DMS53 treated with DMSO at 0.1 percent for 48 hours (cell line): Measurements from ENCODE around the gene CD8A.
A peak's percentile ranks its signal among the peaks of the same experiment; 100 is the strongest.
"Not testable (repeated sequence)": the region's sequence is repeated elsewhere in the genome, so short reads cannot be mapped to it uniquely, and the experiment has no call there.

Experiments used
- DNase-seq: peaks from one replicate; lab custom pipeline; 2025; ENCODE audit not compliant: unreplicated experiment; lab: John Stamatoyannopoulos, UW

The CD8A gene

DNA sequence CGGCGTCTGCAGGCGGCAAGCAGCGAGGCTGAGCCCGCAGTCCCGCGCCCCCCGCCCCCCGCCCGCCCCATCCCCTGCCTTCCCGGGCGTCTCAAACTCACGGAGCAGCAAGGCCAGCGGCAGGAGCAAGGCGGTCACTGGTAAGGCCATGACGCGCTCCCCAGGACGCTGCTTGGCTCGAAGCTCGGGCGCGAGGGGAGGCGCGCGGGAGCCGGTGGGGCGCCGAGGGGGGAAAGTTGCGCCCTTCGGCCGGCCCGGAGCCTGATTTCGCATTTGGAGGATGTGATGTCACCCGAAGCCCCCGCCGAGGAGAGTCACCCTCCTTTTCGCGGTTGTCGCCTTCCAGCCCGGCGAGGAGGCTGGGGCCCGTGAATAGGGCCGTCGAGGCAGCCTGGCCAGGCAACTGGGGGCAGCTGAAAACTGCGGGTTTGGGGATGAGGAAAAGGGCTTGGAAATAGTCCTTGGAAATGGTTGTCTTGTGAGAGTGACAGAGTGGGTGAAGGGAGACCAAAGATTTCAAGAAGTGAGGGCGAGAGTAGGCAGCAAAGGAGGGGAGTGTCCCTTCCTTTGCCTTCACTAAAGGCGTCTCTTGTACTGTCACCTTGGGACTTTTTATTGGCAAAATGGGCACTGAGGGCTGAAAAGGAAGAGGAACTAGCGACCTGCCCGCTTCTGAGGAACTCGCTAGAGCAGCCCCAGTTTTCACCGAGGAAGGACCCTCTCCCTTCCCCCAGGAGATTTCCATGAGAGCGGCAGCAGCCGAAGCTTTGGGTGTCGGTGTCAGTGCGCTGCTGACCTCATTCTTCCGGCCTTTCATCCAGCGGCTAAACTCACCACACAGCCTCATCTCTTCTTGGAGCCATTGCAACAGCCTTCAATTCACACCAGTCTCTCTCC, at the start of gene CD8A:
TSS of gene CD8A (minus strand) at position 238 of the 897 bp plus-strand sequence. CDS start at position 150, 88 bp downstream.
- DNase-seq = peak; percentile 32

DNA sequence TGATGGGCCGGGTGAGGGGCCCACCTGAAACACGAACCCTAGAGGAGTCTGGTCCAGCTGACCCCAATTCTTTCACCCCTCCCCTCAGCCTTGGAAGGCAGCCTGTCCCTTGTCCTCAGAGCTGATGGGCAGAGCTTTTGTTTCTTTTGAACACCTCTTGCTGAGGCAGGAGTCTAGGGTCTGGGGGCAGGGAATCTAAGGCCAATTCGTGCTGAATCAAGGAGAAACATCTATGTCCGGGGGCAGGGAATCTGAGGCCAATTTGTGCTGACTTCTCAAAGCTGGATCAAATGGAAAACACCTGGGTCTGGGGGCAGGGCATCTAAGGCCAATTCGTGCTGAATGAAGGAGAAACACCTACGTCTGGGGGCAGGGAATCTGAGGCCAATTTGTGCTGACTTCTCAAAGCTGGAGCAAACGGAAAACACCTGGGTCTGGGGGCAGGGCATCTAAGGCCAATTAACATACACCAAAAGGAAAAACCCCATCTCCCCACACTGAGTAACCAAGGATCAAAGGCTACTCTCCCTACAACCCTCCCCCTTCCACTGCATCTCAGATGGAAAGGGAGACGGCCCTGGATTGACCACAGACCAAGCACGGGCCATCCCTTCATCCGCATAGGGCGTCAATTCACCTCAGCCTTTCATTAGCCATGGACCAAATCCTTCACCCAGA, 49.3 kb upstream of the CD8A start:
- not testable (repeated sequence) for DNase-seq

DNA sequence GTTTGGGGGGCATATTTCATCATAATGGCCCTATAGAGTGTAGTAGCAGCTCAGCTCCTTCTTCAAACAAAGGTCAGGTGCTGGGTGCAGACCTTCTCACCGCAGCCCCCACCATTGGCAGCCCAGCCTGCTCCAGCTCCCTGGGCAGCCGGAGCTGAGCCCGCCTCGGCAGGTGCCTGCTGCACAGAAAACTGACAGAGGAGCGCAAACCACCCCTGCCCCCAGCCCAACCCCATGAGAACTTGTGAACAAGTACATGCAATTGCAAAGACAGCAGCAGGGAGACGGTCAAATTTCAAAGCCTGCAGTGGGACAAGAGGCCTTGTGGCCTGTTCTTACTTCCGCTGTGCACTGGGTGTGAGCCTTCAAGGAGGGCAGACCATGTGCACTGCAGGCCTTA, 48.7 kb upstream of the CD8A start:
- not testable (repeated sequence) for DNase-seq

DNA sequence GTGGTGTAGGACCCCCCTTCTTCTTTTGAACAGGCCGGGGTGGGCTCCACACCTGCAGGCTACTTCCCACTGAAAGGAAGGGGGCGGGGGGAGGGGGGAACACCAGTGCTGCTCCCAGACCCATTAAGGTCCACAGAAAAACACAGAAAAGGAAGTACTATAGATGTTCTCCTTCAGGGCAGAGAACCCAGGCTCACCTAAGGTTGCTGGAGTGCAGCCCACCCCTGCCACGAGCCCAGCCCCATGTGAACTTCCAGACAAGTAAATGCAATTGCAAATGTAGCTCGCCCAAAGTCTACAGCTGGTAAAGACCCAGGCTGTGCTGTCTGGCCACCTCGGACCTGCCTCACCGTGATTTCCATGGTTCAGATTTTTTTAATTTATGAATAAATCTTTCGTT, 47.0 kb upstream of the CD8A start:
- DNase-seq = not testable (repeated sequence)

DNA sequence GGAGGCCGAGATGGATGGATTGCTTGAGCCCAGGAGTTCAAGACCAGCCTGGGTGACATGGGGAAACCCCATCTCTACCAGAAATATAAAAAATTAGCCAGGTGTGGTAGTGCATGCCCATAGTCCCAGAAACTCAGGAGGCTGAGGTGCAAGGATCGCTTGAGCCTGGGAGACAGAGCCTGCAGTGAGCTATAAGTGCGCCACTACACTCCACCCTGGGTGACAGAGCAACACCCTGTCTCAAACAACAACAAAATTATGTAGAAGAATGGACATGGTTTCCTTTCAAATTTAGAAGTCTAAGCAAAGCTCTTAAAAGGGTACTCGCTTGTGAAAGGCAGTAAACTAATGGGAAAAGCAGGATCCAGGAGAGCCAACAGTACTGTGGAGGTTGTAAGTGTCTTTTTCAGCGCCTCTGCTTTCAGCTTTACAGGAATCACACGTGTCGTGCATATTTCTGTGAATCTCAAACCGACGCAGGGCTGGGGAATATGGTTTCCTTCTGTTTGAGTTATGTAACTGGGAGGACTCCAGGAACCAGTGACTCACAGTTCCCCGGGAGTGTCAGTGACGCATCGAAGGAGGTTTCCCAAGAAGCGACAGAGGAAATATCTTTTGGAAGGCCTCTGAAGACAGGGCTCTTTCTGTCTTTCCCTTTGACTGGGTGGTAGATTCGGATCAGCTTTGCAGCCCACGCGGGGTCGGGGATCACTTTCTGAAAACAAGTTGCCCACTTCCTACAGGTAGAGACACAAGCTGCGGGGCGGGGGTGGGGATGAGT, 46.4 kb upstream of the CD8A start:
- DNase-seq = not testable (repeated sequence)

DNA sequence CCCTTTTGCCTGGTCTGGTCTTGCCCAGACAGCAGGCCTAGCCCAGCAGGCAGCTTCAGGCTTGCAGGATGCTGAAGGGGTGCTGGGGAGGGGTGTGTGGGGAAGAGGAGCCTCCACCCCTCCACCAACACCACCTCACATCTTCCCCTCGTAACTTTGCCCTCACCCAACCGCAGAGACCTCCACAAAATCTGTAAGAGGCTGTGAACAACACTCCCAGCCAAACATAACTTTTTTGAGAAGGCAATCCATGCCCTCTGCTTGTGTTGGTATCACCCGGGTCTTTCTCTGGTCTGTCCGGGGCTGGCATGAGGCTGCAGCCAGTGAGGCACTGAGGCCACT, 44.8 kb upstream of the CD8A start:
- not testable (repeated sequence) for DNase-seq

DNA sequence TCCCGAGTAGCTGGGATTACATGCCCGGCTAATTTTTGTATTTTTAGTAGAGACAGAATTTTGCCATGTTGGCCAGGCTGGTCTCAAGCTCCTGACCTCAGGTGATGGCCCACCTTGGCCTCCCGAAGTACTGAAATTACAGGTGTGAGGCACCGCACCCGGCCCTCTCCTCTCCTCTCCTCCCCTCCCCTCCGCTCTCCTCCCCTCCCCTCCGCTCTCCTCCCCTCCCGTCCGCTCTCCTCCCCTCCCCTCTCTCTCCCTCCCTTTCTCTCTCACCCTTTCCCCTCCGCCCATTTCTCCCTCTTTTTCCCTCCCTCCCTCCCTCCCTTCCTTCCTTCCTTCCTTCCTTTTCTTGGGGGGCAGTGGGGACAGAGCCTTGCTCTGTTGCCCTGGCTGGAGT, 42.6 kb upstream of the CD8A start:
- DNase-seq = no peak

DNA sequence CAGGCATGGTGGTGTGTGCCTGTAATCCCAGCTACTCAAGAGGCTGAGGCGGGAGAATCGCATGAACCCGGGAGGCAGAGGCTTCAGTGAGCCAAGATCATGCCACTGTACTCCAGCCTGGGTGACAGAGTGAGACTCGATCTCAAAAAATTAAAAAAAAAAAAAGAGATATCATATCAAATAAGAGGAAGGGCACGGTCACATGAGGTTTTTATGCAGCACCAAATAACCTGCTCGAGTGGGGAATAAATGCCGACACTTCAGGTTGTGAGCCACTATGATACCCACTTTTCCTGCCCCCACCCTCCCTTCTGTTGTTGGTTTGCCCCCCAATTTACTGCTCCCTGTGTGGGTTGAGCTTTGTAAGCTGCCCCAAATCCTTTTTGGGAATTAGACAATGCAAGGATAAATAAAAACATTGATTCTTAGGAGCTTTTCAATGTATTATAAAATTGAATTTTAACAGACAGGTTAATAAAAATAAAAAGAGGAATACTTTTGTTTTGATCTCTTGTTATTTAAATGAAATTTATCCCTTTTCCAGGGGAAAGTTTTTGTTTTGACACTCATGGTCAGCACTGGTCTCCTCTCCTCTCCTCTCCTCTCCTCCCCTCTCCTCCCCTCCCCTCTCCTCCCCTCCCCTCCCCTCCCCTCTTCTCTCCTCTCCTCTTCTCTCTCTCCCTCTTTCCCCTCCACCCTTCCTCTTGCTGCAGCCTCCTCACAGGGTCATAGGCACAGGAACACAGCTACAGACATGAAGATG, 41.8 kb upstream of the CD8A start:
- DNase-seq = no peak

DNA sequence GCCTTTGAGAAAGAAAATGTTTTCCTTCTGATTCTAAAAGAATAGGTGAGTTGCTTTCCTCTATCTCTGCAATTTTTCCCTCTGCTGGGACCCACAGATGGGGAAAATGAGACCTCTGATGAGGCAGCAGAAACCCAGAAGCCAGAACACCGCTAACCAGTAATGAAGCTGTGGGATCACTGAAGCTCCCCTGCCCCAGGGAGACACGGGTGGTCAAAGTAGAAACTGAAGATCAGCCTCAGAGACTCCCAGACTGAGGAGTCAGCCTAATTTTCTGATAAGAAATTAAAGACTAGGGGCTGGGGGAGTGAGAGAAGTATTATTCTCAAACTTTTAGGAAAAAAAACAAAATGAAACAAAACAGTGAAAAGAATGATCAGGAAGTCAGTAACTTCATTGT, 40.8 kb upstream of the CD8A start:
- no peak for DNase-seq

DNA sequence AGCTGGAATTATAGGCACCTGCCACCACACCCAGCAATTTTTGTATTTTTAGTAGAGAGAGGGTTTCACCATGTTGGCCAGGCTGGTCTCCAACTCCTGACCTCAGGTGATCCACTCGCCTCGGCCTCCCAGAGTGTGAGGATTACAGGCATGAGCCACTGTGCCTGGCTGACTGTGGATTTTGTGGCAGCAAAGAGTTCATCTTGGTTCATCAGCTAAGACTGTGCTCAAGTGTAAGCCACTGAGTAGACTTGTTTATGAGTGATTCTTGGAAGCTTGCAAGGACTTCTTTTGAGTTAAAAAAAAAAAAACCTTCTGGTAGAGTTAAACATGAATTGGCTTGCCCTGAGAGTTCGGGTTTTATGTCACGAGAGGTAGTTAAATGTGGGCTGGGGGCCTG, 36.2 kb upstream of the CD8A start:
- DNase-seq = no peak

DNA sequence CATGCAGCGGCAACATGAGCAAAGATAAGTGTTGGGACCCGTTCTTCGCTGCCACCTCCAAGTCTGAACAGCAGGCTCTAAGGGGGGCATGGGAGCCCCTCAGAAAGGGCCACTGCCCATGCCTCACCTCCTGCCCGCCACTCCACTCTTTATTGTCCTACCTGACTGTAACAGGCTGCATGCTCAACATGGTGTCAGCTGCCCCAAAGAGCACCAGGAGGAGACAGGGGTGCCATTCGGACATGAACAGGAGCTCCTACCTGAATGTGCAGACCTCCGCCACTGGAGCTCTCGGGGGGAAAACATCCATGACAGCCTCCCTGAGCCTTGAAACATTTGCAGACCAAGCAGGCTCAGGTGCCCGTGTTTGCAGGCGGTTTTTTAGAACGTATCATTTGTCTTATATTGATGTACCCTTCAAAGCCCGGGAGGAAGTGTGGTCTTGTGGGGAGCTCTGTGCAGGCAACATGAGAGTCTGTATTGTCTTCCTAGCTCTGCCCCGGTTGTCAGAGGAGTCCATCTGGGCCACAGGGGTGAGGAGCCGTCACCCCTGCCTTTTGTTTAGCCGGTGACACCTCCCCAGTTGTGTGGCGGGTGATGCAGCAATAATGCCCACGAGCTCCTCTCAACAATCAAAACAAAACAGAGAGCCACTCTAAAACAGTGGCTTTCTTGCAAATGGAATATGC, 35.1 kb upstream of the CD8A start:
- DNase-seq = no peak

DNA sequence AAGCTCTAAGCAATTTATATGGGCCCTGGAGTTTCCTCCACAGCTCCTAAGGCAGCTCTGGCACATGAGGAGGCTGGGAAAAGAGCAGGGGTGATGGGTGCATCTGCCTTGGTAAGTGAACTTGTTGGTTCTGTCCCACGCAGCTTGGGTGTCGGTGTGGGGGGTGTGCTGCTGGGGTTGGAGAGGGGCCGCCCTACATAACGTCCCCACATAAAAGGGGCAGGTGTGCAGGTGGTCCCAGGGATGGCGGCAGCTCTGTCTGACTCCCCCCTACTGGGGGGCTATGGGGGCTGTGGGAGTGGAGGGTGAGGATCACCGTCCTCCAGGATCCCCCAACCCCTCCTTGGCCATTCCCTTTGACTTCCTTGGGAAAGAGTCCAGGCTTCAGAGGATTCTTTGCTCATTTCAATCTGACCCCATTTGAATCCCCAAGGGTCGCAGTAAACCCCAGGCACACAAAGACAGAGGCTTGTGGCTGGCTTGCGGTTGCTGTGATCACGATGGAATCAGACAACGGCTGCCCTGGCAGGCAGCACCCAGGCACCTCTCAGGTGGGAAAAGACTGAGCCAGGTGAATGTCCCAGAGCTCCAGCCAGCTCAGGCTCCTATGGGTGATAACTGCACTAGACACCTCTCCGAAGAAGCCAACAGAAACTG, 34.5 kb upstream of the CD8A start:
- no peak for DNase-seq

DNA sequence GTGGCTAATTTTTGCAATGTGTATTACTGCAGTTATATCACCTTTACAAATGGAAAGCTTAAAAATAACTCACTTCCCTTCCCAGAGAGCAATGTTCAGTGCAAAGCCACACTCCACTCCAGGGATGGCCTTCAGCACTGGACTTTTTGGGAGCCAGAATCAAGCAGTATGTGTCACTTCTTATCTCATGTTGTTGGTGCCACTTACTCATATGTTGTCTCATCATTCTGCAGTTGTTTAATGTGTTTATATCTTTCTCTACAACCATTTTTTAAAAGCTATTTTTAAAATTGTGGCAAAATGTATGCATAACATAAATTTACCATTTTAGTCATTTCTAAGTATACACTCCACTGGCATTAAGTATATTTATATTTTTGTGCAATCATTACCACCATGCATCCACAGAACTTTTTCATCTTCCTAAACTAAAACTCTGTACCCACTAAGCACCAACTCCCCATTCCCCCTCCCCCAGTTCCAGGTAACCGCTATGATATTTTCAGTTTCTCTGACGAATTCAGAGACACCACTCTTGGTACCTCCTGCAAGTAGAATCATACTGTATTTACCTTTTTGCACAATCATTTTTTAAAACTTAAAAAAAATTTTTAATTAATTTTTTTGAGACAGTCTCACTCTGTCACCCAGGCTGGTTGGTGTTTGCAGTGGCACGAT, 32.1 kb upstream of the CD8A start:
- DNase-seq = no peak

DNA sequence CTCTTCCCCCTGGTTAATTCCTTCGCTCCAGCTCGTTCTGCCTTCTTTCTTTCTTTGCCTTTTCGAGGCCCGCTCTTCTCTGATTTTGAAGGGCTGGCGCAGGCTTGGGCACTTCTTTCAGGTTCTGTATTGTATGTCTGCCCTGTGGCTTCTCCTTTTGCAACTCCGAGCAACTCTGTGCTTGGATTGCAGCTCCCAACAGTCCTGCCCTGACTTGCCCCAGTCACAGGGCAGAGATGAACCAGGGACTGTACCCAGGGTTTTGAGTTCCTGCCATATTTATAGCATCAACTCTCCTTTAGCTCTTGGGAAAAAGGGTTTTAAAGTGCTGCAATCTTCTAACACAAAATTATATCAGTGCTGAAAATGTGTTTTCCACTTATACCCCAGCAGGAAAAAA, 31.1 kb upstream of the CD8A start:
- DNase-seq = no peak

DNA sequence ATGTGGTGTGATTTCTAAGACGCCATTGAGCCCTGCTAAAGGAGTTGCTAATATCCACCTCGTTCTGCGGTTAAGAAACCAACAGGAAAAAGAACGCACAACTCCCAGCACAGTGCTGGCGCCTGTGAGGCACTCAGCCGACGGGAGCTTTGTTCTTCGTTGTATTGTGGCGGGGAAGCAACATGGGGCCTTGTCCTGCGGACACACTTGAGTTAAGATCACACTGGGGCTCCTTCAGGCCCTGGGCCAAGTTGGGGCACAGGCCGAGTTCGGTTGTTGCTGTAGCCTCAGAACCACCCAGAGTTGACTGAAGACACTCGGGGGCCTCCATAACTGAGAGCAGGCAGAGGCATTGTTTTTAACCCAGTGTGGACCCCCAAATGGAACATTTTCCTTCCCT, 30.6 kb upstream of the CD8A start:
- DNase-seq = no peak

DNA sequence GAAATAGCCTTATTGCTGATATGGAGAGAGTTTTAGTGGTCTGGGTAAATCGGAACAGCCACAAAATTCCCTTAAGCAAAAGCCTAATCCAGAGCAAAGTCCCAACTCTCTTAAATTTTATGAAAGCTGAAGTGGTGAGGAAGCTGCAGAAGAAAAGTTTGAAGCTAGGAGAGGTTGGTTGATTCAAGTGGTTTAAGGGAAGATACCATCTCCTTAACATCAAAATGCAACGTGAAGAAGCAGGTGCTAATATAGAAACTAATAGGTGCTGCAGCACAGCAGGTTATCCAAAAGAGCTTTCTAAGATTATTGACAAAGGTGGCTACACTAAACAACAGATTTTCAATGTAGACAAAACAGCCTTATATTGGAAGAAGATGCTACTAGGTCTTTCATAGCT, 28.2 kb upstream of the CD8A start:
- no peak for DNase-seq

DNA sequence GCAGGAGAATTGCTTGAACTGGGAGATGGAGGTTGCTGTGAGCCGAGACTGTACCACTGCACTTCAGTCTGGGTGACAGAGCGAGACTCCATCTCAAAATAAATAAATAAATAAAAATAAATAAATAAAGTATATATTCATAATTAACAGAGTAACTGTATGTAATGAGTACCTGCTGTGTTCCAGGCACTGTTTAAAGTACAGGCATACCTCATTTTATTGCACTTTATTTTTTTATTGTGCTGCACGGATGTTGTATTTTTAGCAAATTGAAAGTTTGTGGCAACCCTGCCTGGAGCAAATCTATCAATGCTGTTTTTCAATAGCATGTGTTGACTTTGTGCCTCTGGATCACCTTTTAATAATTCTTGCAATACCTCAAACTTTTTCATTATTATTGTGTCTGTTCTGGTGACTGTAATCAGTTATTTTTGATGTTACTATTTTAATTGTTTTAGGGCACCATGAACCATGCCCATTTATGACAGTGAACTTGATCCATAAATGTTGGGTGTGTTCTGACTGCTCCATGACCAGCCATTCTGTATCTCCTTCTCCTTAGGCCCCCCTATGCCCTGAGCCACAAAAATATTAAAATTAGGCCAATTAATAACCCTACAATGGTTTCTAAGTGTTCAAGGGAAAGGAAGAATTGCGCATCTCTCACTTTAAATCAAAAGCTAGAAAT, 27.5 kb upstream of the CD8A start:
- DNase-seq = no peak

DNA sequence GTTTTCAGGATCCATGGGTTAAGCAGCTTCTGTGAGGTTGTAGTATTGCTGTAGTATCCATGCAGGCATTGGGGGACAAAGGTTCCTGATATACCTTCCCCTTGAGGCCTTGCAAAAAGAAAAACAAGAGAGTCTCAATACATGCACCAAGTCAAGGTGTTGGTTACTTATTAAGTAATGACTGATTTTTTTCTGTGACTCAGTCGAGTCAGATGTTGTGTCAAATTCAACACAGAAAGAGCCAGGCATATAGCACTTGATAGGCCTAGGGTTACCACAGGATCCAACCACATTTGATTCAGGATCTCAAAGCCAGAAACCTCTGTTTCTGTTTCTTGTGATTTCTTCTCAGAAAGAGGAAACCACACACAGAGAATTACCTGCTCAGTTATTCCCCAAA, 24.9 kb upstream of the CD8A start:
- DNase-seq = no peak
